Ovary (tissue), 3 donors: ENCODE measurements around the gene ZBTB9.

Source experiments
- EP300 ChIP-seq: sonication (generic); formaldehyde crosslinking; IDR thresholded peaks from one replicate; pipeline ENCODE4 v1.6.1; 2017; ENCODE audit warnings: antibody characterized with exemption
- TF ChIP-seq, protein P1 (sequence below), 3 donors: fragments of 450-650 bp in 2 of 3; fragments of 200-600 bp in 1 of 3; IDR thresholded peaks; one replicate each; pipeline versions ENCODE4 v1.5.1 to v1.8.0; 2016 to 2022; ENCODE audit warnings: antibody characterized with exemption in 3 of 3, mild to moderate bottlenecking in 1 of 3
- donor health status: DM: no; HTN: no; CAD: no.

DNA sequence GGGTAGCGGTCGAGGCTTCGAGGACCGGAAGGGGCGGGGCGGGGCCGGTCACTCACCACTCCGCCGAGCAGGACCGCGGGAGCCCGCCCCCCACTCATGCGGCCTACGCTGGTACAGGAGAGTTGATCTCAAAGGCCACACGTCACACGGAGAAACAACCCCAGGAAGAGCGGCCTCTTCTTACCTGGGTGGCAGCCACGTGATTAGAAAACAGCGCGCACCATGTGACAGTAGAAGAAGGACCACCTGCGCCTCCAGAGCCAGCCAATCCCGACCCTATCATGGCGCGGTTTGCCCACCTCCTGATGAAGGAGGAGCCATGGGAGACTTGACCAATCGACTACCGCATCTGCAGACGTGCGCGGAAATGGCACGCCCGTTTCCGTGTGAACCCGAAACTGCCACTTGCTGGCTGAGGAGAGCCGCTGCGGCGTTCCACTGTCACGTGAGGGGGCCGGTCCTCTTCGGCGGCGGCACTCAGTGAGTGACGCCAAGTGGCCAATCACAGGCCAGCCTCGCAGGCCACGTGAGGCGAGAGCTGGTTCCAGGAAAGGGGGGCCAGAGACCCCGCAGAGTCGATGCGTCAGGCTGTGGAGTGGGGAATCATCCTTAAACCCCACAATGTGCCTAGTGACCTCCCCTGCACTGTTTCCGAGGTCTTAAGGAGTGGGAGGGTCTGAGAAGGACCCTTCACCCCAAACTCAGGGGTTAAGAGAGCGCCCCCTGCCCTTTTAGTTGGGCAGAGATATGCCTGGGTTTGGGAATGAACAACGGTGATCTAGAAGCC lies 36.3 kb upstream of the ZBTB9 start, which contains the start of gene CUTA:
- TF ChIP-seq, protein P1, sequence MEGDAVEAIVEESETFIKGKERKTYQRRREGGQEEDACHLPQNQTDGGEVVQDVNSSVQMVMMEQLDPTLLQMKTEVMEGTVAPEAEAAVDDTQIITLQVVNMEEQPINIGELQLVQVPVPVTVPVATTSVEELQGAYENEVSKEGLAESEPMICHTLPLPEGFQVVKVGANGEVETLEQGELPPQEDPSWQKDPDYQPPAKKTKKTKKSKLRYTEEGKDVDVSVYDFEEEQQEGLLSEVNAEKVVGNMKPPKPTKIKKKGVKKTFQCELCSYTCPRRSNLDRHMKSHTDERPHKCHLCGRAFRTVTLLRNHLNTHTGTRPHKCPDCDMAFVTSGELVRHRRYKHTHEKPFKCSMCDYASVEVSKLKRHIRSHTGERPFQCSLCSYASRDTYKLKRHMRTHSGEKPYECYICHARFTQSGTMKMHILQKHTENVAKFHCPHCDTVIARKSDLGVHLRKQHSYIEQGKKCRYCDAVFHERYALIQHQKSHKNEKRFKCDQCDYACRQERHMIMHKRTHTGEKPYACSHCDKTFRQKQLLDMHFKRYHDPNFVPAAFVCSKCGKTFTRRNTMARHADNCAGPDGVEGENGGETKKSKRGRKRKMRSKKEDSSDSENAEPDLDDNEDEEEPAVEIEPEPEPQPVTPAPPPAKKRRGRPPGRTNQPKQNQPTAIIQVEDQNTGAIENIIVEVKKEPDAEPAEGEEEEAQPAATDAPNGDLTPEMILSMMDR (IDR thresholded peaks at IDR 0.05) = peak in 2 of 3 donors; percentile 39 to 57
- peak; percentile 56 for TF ChIP-seq EP300
